ENCODE results near the gene CFAP77. TPM values are rescaled to one million over a fixed set of nuclear protein-coding genes. Genes with fewer than 3 reads are reported as not detected.

CFAP77 gene
- total RNA-seq, 1 experiment from 2014 or later: 0.11 TPM

- H2AFZ ChIP-seq (ENCODE audit: low read length): no peak overlapping the region
- H3K79me2 ChIP-seq (ENCODE audit: low read length): no peaks in the 10 kb centered on the region
- no peak overlapping the region for H3K4me2 ChIP-seq (ENCODE audit: low read length)
- CTCF ChIA-PET: no interaction called here
- no TSS peak for BruUV-seq (replicated peaks)
- peaks cover 4% of the 10 kb centered on the region; the same call in 1 of the 2 replicates for H3K36me3 ChIP-seq (ENCODE audit: low read depth, low read length)
- no peak for ATAC-seq
- H3K9me3 ChIP-seq (ENCODE audit: low read length): no peaks in the 10 kb centered on the region
- H3K4me3 ChIP-seq (ENCODE audit: low read length): no peak overlapping the region
- POLR2A ChIA-PET (ENCODE audit: unreplicated experiment): no interaction called here
- H4K20me1 ChIP-seq (ENCODE audit: low read length): no peaks in the 10 kb centered on the region
- no peak for DNase-seq
- no peak overlapping the region for H3K9ac ChIP-seq (ENCODE audit: low read length)
- H3K27me3 ChIP-seq (ENCODE audit: low read length): no peaks in the 10 kb centered on the region
- no peaks in the 10 kb centered on the region for H3K4me1 ChIP-seq (ENCODE audit: insufficient read depth, low read length)
- intact Hi-C loops (cut with micrococcal nuclease): no loop called here
- H3K9me2 ChIP-seq (replicated peaks; ENCODE audit: low read length): no peaks in the 10 kb centered on the region
- H3F3A ChIP-seq (ENCODE audit: low read length, unreplicated experiment): no peaks in the 10 kb centered on the region
- no peak overlapping the region for H3K27ac ChIP-seq (ENCODE audit: low read length)
- TF ChIP-seq EZH2 (IDR thresholded peaks at IDR 0.05; ENCODE audit: low read length, unreplicated experiment): no peak
- no peak for TF ChIP-seq CTCF (conservative IDR thresholded peaks at IDR 0.05; ENCODE audit: low read depth, low read length)
- TF ChIP-seq EZH2phosphoT487 (IDR thresholded peaks at IDR 0.05; ENCODE audit: borderline replicate concordance, low read length): no peak
Observed at GRCh38 chr9:132600326-132600984, 190.4 kb downstream of the CFAP77 start.

- no TSS peak for BruUV-seq (replicated peaks)
- Histone ChIP-seq H3K4me1 (ENCODE audit: insufficient read depth, low read length) (no peaks in the 10 kb centered on the region), H3K27me3 (ENCODE audit: low read length) (no peaks in the 10 kb centered on the region), H3K9me3 (ENCODE audit: low read length) (no peaks in the 10 kb centered on the region), H3K4me3 (ENCODE audit: low read length) (no peak overlapping the region), H3K9ac (ENCODE audit: low read length) (no peak overlapping the region), H2AFZ (ENCODE audit: low read length) (no peak overlapping the region), H3F3A (ENCODE audit: low read length, unreplicated experiment) (no peaks in the 10 kb centered on the region), H3K79me2 (ENCODE audit: low read length) (no peaks in the 10 kb centered on the region), H4K20me1 (ENCODE audit: low read length) (no peaks in the 10 kb centered on the region), H3K4me2 (ENCODE audit: low read length) (no peak overlapping the region), H3K9me2 (replicated peaks; ENCODE audit: low read length) (no peaks in the 10 kb centered on the region), H3K27ac (ENCODE audit: low read length) (no peak overlapping the region), H3K36me3 (ENCODE audit: low read depth, low read length) (no peaks in the 10 kb centered on the region; the same call in none of the 2 replicates)
- no peak for ATAC-seq
- ChIA-PET CTCF (no interaction called here), POLR2A (ENCODE audit: unreplicated experiment) (no interaction called here)
- no peak for DNase-seq
- intact Hi-C loops (cut with micrococcal nuclease): no loop called here
- TF ChIP-seq CTCF (conservative IDR thresholded peaks at IDR 0.05; ENCODE audit: low read depth, low read length): no peak
- no peak for TF ChIP-seq EZH2 (IDR thresholded peaks at IDR 0.05; ENCODE audit: low read length, unreplicated experiment)
- no peak for TF ChIP-seq EZH2phosphoT487 (IDR thresholded peaks at IDR 0.05; ENCODE audit: borderline replicate concordance, low read length)
Observed at GRCh38 chr9:132602207-132602606, 192.2 kb downstream of the CFAP77 start.

- DNase-seq (no peak), ATAC-seq (no peak)
- H3F3A ChIP-seq (ENCODE audit: low read length, unreplicated experiment): no peaks in the 10 kb centered on the region
- no TSS peak for BruUV-seq (replicated peaks)
- no peak for TF ChIP-seq CTCF (conservative IDR thresholded peaks at IDR 0.05; ENCODE audit: low read depth, low read length)
- no peak for TF ChIP-seq EZH2 (IDR thresholded peaks at IDR 0.05; ENCODE audit: low read length, unreplicated experiment)
- TF ChIP-seq EZH2phosphoT487 (IDR thresholded peaks at IDR 0.05; ENCODE audit: borderline replicate concordance, low read length): no peak
- H4K20me1 ChIP-seq (ENCODE audit: low read length): no peaks in the 10 kb centered on the region
- ChIA-PET CTCF (no interaction called here), POLR2A (ENCODE audit: unreplicated experiment) (no interaction called here)
- H3K4me1 ChIP-seq (ENCODE audit: insufficient read depth, low read length): peaks cover 7% of the 10 kb centered on the region
- no peak overlapping the region for H3K27ac ChIP-seq (ENCODE audit: low read length)
- no peaks in the 10 kb centered on the region for H3K9me2 ChIP-seq (replicated peaks; ENCODE audit: low read length)
- H3K9ac ChIP-seq (ENCODE audit: low read length): no peak overlapping the region
- H3K79me2 ChIP-seq (ENCODE audit: low read length): no peaks in the 10 kb centered on the region
- H3K27me3 ChIP-seq (ENCODE audit: low read length): no peaks in the 10 kb centered on the region
- intact Hi-C loops (cut with micrococcal nuclease): no loop called here
- H3K36me3 ChIP-seq (ENCODE audit: low read depth, low read length): peaks cover 6% of the 10 kb centered on the region; the same call in 1 of the 2 replicates
- no peak overlapping the region for H3K4me2 ChIP-seq (ENCODE audit: low read length)
- no peak overlapping the region for H2AFZ ChIP-seq (ENCODE audit: low read length)
- H3K9me3 ChIP-seq (ENCODE audit: low read length): no peaks in the 10 kb centered on the region
- H3K4me3 ChIP-seq (ENCODE audit: low read length): no peak overlapping the region
Observed at GRCh38 chr9:132605387-132605786, 195.4 kb downstream of the CFAP77 start.

Data from PC-3 (cell line).